ENCODE data around the gene ZNF839. TPM values are rescaled to one million over a fixed set of nuclear protein-coding genes. Genes with fewer than 3 reads are reported as not detected.
"Not testable (repeated sequence)": the region's sequence is repeated elsewhere in the genome, so short reads cannot be mapped to it uniquely, and the experiment has no call there.

ZNF839 gene
- total RNA-seq, 1 experiment from 2014 or later: 15.0 TPM

DNA sequence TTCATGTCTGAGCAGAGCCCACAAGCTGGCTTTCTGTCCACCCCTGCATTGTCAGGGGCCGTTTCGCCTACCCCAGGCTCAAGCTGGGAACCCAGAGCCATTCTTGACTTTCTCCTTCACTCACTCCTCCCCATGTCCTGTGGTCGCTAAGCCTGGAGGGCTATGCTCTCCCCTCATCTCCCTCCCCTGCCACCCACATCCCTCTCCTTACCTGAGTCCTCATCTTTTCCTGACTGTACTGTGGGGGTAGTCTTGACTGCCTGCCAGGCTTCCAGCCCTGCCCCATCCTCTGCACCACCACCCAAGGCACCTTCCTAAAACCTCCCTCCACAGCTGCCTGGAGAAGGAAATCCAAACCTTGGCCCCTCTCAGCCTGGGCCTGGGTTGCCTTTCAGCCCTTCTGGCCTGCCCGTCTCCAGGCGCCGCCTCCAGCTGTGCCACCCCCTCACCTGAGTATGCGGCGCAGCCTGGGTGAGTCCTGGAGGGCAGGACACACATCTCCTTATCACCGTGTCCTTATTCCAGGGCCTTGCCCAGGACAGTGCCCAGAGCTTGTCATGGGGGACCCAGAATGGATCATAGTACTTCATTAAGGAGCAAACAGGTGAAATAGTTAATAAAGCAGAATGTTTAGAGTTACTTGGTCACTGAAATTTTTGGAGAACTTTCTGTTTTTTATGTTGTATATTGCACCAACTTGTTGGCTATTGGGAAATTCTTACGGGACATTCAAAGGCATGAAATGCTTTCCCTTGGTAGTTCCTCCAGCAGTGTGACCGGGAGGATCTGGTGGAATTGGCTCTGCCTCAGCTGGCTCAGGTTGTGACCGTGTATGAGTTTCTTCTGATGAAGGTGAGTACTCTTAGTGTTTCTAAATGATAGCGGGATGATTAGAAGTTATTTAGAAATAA, 14.5 kb downstream of the ZNF839 start:
- DNase-seq (ENCODE audit: extremely low read depth, low read depth): no peak

DNA sequence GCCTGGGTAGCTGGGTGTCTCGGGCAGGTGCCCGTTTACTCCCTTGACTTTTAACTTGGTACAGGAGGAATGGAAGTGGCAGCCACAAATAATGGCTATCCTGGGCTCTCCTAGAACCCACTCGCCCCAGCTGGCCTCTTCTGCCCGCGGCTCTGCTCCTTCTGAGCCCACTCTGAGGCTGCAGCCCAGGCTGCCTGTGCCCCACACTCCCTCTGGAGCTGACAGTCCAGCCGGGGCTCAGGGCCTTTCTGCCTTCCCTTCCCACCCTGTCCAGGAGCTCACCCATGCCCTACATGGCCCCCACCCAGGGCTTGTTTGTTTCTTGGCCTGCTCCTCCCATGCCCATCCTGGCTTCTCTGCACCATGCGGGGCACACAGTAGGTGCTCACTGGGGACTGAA, 15.6 kb downstream of the ZNF839 start:
- no peak for DNase-seq (ENCODE audit: extremely low read depth, low read depth)

DNA sequence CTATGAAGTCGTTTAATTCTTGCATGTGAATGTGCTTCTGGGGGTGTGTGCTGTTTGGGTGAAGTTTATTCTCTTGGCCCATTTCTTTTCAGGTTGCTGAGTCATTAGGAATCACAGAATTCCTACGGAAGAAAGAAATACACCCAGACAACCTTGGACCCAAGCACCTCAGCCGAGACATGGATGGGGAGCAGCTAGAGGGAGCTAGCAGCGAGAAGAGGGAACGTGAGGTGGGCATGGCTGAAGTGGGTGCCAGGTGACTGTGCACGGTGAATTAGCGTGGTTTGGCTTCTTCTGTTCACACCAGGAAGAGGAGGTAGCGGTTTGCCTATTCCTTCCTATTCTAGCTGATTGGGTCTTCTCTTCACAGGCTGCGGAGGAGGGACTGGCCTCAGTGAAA, 19.2 kb downstream of the ZNF839 start:
- no peak for DNase-seq (ENCODE audit: extremely low read depth, low read depth)

DNA sequence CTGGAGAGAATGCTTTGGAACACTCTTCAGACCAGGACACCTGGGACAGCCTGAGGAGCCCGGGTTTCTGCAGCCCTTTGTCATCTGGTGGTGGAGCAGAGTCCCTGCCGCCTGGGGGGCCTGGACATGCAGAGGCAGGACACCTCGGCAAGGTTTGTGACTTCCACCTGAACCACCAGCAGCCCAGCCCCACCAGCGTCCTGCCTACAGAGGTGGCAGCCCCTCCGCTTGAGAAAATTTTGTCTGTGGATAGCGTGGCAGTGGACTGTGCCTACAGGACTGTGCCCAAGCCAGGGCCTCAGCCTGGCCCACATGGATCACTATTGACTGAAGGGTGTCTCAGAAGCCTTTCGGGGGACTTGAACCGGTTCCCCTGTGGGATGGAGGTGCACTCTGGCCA, 22.0 kb downstream of the ZNF839 start:
- no peak for DNase-seq (ENCODE audit: extremely low read depth, low read depth)

DNA sequence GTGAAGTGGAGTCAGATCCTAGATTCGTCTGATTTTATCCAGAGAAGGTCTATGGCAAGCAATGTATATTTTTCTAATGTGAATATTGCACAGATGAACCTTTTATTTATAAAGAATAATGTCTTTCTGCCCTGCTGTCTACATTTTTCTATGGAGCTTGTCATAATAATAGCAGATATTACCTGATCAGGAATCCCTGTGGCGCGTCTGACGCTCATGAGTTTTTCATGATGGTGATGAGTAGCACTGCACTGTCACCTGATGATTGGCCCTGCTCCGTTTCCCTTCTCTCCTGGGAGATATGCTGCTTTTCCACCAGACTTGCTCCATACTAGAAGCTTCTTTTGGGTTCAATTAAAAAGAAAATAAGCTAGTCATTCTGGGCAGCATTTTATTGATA, 22.7 kb downstream of the ZNF839 start:
- no peak for DNase-seq (ENCODE audit: extremely low read depth, low read depth)

DNA sequence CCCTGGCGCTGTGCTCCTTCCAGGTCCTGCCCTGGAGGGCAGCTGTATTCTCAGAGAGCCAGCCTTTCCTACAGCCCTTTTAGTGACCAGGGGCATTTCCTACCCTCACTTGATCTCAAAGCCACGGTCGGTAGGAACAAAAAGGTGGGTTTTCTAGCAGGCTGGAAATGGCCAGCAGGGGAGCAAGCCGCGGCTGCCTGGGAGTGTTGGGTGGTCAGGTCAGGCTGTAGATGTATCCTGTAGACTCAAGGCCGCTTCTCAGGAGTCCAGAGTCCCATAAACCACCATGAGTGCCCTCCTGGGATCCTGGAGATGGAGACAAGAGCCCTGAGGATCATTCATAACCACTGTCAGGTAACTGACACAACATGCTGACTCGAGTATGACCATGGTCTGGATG, 24.5 kb downstream of the ZNF839 start:
- no peak for DNase-seq (ENCODE audit: extremely low read depth, low read depth)

DNA sequence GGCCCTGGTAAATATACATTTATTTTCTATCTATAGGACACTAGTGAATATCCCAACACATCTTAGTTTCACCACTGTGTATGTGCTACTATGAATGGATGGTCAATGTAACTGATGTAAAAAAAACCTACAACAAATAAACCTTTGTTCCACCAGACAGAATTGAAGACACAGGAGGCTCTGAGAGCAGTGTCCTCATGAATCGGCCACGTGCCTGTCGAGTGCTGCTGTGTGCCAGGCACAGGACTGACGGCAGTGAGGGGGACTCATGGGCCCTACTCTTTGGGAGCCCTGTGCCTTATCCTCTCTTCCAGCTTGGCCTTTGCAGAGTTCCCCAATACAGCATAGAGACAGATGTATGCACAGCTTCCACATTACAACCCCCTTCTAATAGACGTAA, 24.9 kb downstream of the ZNF839 start:
- no peak for DNase-seq (ENCODE audit: extremely low read depth, low read depth)

DNA sequence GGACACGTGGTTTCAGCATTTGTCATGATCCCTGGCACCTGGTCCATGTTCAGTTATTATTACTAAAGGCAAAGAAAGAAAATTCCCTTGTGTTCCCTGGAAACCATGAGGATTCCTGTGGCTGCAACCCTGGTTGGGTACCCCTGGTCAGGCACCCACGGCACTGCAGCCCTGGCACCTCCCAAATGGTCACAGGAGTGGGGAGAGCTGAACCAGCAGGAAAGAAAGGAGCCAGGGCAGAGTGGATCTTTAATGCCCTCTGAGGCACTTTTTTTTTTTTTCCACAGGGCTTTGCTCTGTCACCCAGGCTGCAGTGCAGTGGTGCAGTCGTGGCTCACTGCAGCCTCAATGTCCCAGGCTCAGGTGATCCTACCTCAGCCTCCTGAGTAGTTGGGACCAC, 25.7 kb downstream of the ZNF839 start:
- no peak for DNase-seq (ENCODE audit: extremely low read depth, low read depth)

DNA sequence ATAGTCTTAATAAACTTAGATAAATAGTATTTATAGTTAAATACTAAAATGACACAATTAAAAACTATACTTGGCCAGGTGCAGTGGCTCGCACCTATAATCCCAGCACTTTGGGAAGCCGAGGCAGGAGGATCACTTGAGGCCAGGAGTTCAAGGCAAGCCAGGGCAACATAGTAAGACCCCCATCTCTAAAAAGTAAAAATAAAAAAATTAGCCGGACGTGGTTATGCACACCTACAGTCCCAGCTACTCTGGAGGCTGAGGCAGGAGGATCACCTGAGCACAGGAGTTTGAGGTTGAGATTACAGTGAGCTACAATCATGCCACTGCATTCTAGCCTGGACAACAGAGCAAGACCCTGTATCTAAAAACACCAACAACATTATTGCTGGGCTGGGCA, 27.1 kb downstream of the ZNF839 start:
- no peak for DNase-seq (ENCODE audit: extremely low read depth, low read depth)

DNA sequence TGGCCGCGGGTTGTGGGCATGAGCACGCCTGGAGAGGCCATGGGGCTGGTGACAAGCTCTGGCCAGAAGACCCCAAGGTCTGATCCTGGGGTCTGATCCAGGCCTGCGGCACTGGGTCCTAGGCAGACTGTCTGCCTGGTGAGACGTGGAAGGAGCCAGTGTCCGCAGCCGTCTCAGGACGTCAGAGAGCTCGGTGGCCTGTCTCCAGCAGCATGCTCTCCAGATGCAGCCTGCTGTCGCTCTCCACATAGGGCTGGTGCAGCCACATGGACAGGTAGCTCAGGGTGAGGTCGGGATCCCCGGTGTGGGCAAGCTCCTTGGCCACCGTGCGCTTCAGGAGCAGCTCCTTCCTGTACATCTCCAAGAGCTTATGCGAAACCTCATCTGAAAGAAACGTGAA, 28.8 kb downstream of the ZNF839 start:
- no peak for DNase-seq (ENCODE audit: extremely low read depth, low read depth)

DNA sequence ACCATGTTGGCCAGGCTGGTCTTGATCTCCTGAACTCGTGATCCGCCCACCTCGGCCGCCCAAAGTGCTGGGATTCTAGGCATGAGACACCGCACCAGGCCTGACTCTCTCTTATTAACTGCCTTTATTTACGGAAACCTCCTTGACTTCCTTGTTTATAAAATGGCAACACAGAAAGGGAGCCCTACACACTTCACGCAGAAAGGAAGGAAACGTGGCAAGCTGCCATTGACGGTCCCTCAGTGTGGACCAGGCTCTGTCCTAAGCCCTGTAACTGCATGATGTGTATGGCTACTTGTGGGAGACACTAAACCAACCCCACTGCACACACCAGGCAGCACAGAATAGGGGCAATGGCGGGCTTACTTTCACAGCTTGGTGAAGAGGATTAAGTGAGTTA, 31.5 kb downstream of the ZNF839 start:
- DNase-seq (ENCODE audit: extremely low read depth, low read depth): no peak

DNA sequence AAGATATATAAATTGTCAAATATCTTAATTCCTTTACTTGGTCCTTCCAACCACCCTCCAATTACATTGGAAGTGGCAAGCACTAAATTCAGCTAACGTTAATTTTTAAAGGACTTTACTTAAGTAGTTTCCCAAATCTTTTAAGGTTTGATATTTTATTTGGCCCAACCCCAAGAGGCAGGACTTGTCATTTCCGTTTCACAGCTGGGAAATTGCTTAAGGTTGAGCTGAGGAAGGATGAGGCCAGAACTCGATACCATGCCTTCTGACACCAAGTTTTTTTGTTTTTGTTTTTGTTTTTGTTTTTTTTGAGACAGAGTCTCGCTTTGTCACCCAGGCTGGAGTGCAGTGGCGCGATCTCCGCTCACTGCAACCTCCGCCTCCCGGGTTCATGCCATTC, 32.0 kb downstream of the ZNF839 start:
- DNase-seq (ENCODE audit: extremely low read depth, low read depth): not testable (repeated sequence)

DNA sequence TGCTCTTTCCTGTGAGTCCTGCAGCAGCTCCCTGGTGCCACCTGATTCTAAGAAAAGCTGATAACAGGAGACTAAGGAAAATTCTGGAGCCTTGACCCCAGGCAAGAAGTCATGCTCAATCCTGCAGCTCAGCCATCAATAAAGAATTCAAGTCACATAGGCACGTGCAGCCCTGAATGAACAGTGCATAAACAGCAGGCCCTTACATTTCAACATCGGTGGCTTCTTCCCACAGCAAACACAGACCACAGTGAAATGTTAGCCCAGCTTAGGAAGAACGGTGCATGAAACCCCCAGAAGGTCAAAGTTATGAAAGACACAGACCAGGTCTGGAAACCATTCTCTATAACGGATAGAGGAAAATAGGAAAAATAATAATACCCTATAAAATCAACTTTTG, 32.7 kb downstream of the ZNF839 start:
- no peak for DNase-seq (ENCODE audit: extremely low read depth, low read depth)

DNA sequence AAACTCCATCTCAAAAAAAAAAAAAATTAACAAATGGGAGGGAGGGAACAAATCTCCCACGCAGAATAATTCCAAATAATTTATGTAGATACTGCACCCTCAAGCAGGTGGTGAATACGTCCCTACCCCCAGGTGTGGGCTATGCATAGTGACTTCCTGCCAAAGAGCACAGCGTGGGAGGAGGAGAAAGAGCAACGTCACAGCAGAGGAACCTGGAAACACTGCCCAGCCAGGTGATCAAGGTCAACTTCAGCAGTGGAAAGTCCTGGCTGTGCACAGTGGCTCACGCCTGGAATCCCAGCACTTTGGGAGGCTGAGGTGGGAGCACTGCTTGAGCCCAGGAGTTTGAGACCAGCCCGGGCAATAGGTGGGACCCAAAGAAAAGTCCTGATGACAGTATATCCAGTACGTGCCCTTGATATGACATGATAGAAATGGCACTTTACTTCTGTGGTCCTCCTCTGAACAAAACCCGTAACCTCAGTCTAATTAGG, 33.6 kb downstream of the ZNF839 start:
- DNase-seq (ENCODE audit: extremely low read depth, low read depth): no peak

DNA sequence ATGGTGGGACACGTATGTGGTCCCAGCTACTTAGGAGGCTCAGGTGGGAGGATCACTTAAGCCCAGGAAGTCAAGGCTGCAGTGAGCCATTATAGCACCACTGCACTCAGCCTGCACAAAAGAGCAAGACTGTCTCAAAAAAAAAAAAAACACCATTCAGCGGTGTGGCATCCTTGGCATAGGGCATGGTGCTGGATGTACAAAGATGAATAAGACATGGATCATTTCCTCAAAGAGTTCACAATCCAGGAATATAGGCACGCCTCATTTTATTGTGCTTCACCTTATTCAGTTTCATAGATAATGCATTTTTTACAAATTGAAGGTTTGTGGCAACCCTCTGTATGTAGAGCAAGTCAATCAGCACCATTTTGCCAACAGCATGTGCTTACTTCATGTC, 36.7 kb downstream of the ZNF839 start:
- no peak for DNase-seq (ENCODE audit: extremely low read depth, low read depth)

DNA sequence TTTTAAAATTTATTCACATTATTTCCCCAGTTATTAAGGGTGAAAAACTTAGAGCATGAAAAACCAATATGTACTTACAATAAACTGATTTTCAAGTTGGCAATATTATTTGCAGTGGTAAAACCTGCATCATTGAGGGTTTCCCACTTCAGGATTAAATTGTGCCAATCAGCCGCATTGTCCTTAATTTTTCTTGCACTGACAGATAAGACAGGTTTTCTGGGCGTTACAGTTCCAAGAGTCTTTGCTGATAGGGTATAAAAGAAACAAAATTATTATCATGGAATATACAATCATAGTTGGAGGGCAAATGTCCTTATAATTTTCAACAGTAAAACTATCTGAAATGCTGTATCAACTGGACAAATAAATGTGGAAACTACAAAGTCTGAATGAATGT, 39.8 kb downstream of the ZNF839 start:
- no peak for DNase-seq (ENCODE audit: extremely low read depth, low read depth)

DNA sequence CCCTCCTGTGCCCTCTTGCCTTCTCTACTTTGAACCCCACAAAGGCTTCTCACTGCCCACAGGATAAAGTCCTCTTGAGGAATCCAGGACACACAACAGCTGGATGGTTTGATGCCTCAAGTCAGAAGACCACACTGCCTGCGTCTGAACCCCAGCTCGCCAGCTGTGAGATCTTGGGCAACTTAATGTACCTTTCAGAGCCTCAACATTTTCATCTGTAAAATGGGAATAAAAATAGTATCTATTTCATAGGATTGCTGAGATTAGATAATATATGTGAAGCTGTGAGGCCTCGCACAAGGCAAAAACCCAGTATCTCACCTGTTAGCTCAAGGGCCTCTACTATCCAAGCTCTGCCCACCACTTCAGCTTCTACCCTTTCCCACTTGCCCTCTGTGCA, 40.8 kb downstream of the ZNF839 start:
- DNase-seq (ENCODE audit: extremely low read depth, low read depth): no peak

DNA sequence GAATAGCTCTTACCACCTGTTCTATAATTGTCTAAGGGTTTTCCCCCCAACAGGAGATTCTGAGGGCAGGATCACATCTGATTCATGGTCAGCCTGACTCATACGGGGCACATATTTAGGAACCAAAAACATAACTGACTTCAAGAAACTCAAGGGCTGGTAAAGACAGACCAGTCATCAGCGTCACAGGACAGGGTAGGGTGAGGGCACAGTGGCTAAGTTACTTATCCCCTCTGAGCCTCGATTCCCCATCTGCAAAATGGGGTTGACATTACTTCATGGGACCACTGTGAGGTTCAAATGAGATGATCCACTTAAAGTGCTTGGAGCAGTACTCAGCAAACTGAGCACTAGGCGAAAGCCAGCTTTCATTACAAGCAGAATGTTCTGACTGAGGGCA, 42.5 kb downstream of the ZNF839 start:
- no peak for DNase-seq (ENCODE audit: extremely low read depth, low read depth)

DNA sequence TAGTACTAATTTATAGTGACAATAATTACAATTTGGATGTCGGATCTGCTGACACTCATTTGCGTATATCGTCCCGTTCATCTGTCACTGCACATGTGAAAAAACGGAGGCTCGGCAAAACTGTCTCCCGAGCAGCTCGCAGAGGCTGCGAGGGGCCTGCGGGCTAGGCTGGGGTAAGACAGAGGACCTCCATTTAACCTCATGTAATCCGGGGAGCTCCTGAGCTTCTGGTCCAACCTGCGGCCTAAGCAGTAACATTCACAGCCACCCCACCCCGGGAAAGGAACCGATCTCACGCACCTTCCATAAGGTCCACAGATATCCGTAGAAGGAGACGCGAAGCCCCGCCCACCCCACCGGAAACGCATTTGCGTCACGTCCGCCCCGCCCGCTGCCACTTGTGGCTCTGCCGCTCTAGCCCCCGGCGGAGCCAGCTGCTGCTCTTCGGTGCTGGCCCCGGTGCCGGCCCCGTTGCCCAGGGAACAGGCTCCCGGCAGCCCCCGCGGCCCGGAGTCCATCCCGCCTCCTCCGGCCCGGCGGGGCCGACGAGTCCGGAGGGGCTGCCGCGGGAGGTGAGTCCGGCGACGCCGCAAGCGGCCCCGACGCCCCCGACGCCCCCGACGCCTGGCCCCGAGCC, 43.1 kb downstream of the ZNF839 start, which contains the start of the genes CINP and TECPR2:
CINP (minus strand) TSS at position 346 of the 637 bp plus-strand sequence; CDS start at position 307, 39 bp downstream.
TECPR2 (plus strand) TSS at position 397 of the 637 bp plus-strand sequence. CDS start 13,781 bp downstream, outside the sequence.
- peak; percentile 93 for DNase-seq (ENCODE audit: extremely low read depth, low read depth)

DNA sequence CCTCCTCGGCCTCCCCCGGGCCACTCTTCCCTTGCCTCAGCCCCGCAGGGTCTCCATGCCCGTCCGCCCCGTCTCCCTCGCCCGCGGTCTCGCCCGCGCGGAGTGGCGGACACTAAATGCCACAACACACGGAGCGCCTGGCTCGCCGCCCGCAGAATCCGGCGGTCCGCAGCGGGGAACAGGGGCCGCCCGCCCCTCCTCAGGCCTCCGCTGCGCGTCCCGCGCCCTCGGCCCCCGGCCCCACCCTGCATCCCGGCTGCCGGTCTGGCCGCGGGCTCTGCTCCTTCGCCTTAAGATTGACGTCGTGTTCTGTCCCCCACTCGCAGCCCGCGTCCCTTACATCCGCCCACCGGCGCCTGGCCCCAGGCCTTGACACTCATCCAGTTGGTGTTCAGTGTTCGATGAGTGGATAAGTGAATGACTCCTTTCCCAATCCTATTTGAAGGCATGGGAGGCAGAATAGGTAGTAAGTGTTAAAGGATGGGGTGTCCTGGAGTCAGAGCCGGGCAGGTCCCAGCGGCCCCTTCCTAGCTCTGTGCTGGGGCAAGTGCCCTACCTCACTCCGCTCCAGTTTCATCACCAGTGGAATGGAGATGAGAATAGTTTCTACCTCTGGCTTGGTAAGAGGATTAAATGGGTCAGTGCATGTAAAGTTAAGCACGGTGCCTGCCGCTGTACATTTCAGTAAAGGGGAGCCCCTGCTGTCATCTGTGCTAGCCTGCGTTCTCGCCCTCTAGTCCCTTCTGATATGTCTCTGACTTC, 43.8 kb downstream of the ZNF839 start:
- peak; percentile 4 for DNase-seq (ENCODE audit: extremely low read depth, low read depth)

DNA sequence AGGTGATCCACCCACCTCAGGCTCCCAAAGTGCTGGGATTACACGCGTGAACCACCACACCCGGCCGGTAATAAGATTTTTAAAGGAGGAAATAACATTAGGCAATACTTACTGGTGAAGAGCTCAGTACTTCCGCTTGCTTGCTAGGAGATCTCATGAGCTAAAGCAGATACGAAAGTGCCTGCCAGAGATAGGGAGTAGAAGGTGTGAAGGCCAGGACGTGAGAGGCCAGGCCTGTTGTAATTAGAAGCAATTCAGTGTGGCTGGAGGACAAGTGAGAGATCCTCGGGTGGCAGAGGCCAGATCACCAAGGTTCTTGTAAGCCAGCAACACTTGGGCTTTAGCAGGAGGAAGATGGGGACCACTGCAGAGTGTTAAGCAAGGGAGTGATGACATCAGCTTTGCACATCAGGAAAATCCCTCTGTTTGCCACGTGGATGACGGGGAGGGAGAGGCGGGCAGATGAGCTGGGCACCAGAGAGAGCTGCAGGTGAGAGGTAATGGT, 50.8 kb downstream of the ZNF839 start:
- DNase-seq (ENCODE audit: extremely low read depth, low read depth): no peak
